Mesodermal cell (in vitro differentiated cells): ENCODE measurements around the gene S100A7.
"Not testable (repeated sequence)": the region's sequence is repeated elsewhere in the genome, so short reads cannot be mapped to it uniquely, and the experiment has no call there.

Experiments
- H3K27ac ChIP-seq: 2 replicates; pipeline ENCODE4 v1.7.0; 2013; ENCODE audit warnings: mild to moderate bottlenecking, low read depth, low read length, moderate library complexity; ENCODE audit not compliant: severe bottlenecking
- H3K36me3 ChIP-seq: 2 replicates; pipeline ENCODE4 v1.7.1; 2013; ENCODE audit warnings: mild to moderate bottlenecking, low read length, moderate library complexity; ENCODE audit not compliant: control insufficient read depth, insufficient read depth
- H3K4me1 ChIP-seq: one replicate; pipeline ENCODE4 v1.7.1; 2013; ENCODE audit warnings: mild to moderate bottlenecking, low read length; ENCODE audit not compliant: insufficient read depth, control insufficient read depth, poor library complexity, severe bottlenecking
- H3K4me3 ChIP-seq: 2 replicates; pipeline ENCODE4 v1.7.0; 2013; ENCODE audit warnings: low read length, control low read depth, mild to moderate bottlenecking; ENCODE audit not compliant: insufficient read depth, poor library complexity, severe bottlenecking; ENCODE audit errors: extremely low read depth
- H3K9me3 ChIP-seq: 2 replicates; pipeline ENCODE4 v1.7.1; 2013; ENCODE audit warnings: mild to moderate bottlenecking, low read length, moderate library complexity; ENCODE audit not compliant: control insufficient read depth
- WGBS, 2 experiments: methylation state at CpG; one replicate each; pipeline ENCODE4 v1.1.5; 2013; ENCODE audit warnings: missing lambda C conversion rate in 2 of 2; ENCODE audit not compliant: insufficient coverage in 2 of 2; 5-methylcytosine and 5-hydroxymethylcytosine counted together

S100A7 gene

DNA sequence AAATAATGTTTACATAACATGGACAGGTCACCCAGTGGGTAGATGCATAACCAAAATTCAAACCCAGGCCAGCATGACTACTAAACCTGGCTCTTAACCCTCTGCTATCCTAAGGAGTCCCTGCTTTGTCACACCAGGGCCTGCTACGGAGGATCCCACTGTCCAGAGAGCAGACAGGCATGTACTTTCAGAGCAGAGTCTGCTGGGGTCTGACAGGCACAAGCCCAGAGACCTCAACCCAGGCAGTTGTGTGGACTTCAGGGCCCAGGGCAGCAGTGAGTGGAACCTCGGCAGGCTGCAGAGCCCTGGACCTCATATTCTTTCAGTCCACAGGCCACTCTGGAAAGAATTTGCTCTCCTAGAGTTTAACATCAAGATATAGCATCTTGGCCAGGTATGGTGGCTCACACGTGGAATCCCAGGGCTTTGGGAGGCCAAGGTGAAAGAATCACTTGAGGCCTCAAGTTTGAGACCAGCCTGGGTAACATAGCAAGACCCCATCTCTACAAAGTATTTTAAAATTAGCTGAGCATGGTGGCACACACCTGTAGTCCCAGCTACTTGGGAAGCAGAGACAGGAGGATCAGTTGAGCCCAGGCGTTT is 16.1 kb upstream of the S100A7 start:
- Histone ChIP-seq H3K36me3 (no peaks in the 10 kb centered on the region), H3K4me1 (no peaks in the 10 kb centered on the region), H3K9me3 (peaks cover 4% of the 10 kb centered on the region), H3K4me3 (no peak overlapping the region), H3K27ac (no peak overlapping the region)
- WGBS, 2 experiments: 77 to 89% methylated on average over 4 of the region's 4 CpGs

DNA sequence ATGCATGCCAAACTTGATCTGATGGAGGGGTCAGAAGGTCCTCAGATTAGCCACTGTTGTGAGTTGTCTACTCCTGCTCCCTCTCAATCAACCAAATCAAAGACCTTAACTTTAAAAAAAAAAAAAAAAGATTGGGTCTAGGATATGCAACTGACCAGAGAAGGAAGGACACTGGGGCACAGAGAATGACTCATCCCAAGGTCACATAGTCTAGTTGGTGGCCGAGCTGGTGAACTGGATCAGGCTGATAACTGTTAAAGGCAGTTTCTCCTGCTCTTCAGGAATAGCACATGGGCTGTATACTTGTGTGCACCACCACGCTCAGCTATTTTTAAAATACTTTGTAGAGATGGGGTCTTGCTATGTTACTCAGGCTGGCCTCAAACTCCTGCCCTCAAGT is 14.8 kb upstream of the S100A7 start:
- H3K9me3 ChIP-seq: peaks cover 4% of the 10 kb centered on the region
- no peaks in the 10 kb centered on the region for H3K4me1 ChIP-seq
- H3K27ac ChIP-seq: no peak overlapping the region
- no peak overlapping the region for H3K4me3 ChIP-seq
- WGBS, 2 experiments: 82 to 100% methylated on average over 1 to 2 of the region's 2 CpGs
- H3K36me3 ChIP-seq: no peaks in the 10 kb centered on the region

DNA sequence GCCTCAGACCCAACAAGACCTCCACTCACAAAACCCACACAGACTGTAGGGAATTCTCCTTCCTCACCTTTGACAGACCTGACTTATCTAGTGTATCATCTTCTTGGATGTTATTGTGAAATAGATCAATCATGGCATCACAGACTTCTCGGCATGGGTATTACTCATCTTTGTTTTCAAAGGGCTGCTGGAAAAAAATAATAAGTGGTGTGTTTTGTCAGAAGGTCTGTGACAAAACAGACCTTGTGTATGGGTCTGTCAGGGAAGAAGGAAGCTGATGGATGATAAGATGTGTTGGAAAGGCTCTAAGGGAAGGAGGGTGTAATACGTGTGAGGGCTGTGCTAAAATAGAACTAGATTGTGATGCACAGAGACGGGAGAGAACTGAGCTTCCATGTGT is 13.9 kb upstream of the S100A7 start:
- Histone ChIP-seq H3K27ac (no peak overlapping the region), H3K4me3 (no peak overlapping the region), H3K4me1 (no peaks in the 10 kb centered on the region), H3K9me3 (peaks cover 4% of the 10 kb centered on the region), H3K36me3 (no peaks in the 10 kb centered on the region)
- WGBS, 2 experiments: 82 to 95% methylated on average over 3 of the region's 3 CpGs

DNA sequence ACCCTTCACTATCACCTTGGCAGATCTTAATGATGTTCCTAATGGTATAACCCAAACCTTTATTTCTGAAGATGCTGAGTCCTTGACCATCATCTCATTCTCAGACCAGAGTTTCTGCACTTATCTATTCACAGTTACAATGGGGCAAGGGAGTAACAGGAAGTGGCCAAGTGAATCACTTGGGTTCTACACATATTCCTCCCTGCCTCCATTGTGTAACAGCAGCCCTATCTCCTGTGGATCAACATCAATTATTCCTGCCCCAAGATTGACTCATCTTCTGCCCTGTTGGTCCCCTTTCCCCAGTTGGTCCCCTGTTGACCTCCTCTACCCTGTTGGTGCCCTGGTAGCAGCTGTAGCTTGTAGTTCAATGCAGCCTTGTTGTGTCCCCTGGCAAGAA is 10.3 kb upstream of the S100A7 start:
- Histone ChIP-seq H3K4me1 (no peaks in the 10 kb centered on the region), H3K4me3 (no peak overlapping the region), H3K36me3 (no peaks in the 10 kb centered on the region), H3K9me3 (peaks cover 4% of the 10 kb centered on the region), H3K27ac (no peak overlapping the region)

DNA sequence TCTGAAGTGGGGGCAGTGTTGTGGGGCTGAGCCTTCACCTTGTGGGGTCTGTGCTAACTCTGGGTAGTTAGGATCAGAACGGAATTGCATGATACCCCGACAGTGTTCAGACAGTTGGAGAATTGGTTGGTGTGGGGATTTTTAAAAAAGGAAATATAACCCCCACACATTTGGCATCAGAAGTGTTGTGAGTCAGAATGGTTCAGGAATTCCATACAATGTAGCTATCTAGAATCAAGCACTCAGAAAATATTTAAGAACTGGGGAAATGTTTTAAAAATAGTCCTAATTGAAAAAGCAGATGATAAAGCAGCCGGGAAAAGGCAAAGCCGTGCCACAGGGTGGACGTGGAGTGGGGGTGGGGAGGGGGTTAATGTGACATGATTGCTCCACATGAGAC is 6.5 kb upstream of the S100A7 start:
- Histone ChIP-seq H3K4me1 (no peaks in the 10 kb centered on the region), H3K4me3 (no peak overlapping the region), H3K27ac (no peak overlapping the region), H3K9me3 (no peaks in the 10 kb centered on the region), H3K36me3 (no peaks in the 10 kb centered on the region)
- WGBS, 2 experiments: 77 to 82% methylated on average over 3 of the region's 5 CpGs

DNA sequence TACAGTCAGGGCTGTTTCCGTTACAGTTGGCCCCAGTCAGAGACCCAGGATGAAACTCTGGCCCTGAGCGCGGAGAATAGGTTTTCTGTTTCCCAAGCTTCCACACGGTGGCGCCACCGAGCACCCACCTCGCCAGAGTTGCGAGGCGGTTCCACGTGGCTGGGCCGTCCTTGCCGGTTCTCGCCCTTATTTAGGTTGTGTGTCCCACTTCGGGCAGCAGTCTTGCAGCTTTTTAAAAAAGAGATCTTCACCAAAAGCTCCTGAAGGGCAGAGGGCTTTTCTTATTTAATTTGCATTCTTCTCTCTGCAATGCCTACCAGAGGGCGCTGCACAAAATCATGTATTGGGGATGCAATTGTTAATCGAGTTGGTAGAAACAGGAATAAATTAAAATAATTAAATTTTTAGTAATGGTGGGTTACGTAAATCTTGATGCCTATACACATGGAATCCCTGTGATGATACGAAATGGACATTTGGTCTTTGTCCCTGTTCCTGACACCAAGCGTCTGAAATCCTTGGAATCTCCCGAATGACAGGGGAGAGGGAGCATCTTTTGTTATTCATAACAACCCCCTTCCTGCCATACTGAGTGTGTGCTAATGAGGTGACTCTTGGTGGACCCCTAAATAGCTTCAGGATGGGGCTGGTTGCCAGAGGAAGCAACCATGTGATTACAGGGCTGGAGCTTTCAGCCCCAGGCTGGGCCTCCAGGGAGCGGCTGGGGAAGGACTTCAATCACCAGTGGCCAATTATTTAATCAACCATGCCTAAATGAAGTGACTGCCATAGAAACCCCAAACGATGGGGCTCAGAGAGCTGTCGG is 5.6 kb upstream of the S100A7 start:
- 16 to 17% methylated on average over 15 to 20 of the region's 23 CpGs for WGBS, 2 experiments
- no peak overlapping the region for H3K4me3 ChIP-seq
- H3K4me1 ChIP-seq: no peaks in the 10 kb centered on the region
- H3K9me3 ChIP-seq: no peaks in the 10 kb centered on the region
- no peak overlapping the region for H3K27ac ChIP-seq
- H3K36me3 ChIP-seq: no peaks in the 10 kb centered on the region

DNA sequence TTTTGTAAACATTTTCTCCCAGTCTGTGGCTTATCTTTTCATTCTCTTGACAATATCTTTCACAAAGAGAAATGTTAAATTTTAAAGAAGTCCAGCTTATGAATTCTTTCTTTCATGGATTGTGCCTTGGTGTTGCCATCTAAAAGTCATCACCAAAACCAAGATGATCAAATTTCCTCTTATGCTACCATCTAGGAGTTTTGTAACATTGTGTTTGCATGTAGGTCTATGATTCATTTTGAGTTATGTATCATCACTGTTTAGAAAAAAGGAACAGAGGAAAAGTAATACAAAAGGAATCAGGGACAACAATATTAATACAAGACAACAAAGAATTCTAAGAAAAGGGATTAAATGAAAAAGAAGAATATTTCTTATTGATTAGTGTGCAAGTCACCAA is 2.3 kb upstream of the S100A7 start:
- not testable (repeated sequence) for H3K36me3 ChIP-seq, H3K9me3 ChIP-seq, H3K4me3 ChIP-seq, H3K4me1 ChIP-seq, H3K27ac ChIP-seq

DNA sequence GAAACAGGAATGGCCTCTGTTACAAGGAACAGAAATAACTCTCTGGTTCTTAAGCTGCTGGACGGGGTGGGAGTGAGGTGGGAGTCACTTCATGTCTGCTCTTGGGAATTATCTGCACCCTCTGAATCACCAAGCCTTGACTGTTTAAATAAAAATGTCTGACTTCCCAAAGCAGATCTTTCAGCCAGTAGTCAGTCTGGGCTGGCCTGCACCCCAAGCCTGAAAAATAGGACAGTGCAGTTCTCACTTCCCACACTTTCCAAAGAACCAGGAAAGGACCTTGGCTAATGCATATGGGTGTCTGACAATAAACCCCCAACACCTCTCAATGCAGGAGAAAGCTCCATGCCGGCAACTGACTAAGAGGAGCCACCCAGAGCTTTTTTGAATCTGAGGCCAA is 796 bp downstream of the S100A7 start:
- WGBS, 2 experiments: 78 to 90% methylated on average over 1 of the region's 2 CpGs
- Histone ChIP-seq H3K9me3 (no peaks in the 10 kb centered on the region), H3K27ac (no peak overlapping the region), H3K4me1 (no peaks in the 10 kb centered on the region), H3K4me3 (no peak overlapping the region), H3K36me3 (no peaks in the 10 kb centered on the region)

DNA sequence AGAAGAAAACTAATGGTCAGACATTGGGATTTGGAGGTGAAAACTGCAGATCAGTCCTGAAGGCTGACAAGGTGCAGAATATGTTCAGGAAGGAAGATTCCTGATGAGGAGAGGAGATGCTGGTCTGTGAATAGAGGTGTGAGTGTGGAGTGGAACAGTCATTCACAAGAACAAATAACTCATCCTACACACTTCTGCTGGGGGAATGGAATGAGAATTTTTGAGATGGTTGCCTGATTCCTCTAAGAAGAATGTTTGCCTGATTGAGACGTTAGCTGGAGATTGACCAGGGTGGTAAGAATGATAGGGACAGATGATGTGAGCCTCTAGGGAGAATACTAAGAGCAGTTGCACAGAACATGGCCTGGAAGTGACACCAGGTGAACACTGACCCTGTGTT is 4.1 kb downstream of the S100A7 start:
- no peaks in the 10 kb centered on the region for H3K4me1 ChIP-seq
- no peaks in the 10 kb centered on the region for H3K36me3 ChIP-seq
- H3K27ac ChIP-seq: no peak overlapping the region
- WGBS, 2 experiments: 38 to 67% methylated on average over 1 of the region's 1 CpG
- H3K9me3 ChIP-seq: no peaks in the 10 kb centered on the region
- H3K4me3 ChIP-seq: no peak overlapping the region

DNA sequence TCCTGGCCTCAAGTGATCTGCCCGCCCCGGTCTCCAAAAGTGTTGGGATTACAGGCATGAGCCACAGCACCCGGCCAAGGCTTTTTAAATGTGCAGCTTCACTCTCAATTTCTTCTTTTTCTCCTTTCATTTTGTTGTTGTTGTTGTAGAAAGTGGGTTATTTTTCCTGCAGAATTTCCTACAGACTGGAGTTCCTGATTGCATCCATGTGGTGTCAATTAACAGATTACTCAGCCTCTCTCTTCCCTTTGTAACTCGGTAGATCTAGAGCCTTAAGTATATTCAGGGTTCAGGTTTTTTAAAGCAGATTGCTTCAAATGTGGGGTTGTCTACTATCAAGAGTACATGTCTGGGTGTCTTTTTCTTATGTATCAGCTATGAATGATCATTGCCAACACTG is 11.6 kb downstream of the S100A7 start:
- not testable (repeated sequence) for H3K4me1 ChIP-seq, H3K36me3 ChIP-seq, H3K27ac ChIP-seq, H3K4me3 ChIP-seq, H3K9me3 ChIP-seq
- WGBS, 2 experiments: 93% methylated on average over 2 of the region's 4 CpGs; no CpG with 5 or more reads in 1 of the 2 experiments

DNA sequence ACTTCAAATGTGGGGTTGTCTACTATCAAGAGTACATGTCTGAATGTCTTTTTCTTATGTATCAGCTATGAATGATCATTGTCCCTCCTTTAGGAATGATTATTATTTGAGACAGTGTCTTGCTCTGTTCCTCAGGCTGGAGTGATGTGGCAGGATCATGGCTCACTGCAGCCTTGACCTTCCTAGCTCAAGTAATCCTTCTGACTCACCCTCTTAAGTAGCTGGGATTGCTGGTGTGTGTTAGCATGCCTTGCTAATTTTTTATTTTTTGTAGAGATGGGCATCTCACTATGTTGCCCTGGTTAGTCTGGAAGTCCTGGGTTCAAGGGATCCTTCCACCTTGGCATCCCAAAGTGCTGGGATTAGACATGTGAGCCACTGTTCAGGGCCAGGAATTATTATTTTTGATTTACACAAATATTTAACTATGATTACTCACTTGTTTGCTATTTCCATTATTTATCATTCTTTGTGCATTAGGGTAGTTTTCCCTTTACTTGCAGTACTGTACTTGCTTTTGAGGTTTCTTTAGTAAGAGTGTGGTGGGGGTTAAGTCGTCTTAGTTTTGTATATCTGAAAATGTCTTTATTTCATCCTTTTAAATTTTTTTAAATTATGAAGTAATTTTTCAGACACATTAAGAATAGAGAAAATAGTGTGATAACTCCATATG is 12.8 kb downstream of the S100A7 start:
- Histone ChIP-seq H3K36me3 (no peaks in the 10 kb centered on the region), H3K9me3 (no peaks in the 10 kb centered on the region), H3K4me3 (no peak overlapping the region), H3K27ac (no peak overlapping the region), H3K4me1 (no peaks in the 10 kb centered on the region)
- no CpG with 5 or more reads among the region's 1 CpG for whole genome bisulfite sequencing, 2 experiments
